ENCODE data around the gene MYCL. TPM values are rescaled to one million over a fixed set of nuclear protein-coding genes. Genes with fewer than 3 reads are reported as not detected.
A peak's percentile ranks its signal among the peaks of the same experiment; 100 is the strongest.

The MYCL gene
- total and polyA plus RNA-seq, 2 of the 4 experiments (the other 2 are of a cell fraction) = 0.72 to 0.87 TPM

DNA sequence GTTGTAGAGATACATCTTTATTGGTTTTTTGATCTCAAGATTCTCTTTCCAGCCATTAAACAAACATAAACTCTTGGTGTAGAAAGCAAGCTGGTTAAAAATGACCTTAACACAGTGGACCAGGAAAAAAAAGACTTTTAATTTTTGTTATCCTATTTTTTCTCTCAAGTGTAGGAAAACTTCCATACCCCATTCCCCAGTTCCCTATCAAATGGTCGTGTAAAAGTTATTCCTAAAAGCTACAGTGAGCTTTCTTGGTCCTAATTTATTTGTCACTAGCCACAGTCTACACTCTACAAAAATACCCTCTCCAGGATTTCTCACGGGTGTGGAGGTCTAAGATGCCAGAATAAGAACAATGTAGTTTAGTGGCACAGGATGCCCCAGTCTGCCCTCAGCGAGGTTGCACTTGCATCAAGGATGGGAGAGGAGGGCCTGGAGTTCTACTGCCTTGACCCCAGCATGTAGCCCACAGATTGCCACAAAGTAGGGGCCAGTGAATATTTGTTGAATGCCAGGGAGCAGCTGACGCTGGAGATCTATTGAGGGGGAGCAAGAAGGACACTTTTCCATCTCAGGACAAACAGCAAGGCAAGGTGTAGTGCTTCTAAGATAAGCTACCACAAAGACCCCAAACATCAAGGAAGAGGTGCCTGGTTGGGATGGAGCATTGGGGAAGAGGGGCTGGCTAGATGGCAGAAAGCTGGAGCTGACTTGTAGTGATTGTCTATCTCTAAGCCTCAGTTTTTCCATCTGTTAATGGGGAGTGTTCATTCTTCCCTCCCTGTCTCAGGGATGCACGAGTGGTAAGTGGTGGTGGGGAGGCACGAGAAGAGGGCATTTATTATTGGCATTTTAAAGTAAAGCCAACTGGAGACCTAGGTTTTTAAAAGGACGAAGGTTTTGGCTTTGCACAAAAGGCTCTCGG lies 1.8 kb downstream of the MYCL start:
- Histone ChIP-seq H3K9me3 (ENCODE audit: control insufficient read depth, insufficient read depth, low read length) (no peaks in the 10 kb centered on the region), H3K27me3 (ENCODE audit: control insufficient read depth, insufficient read depth, low read length) (peaks cover 22% of the 10 kb centered on the region), H4K20me1 (ENCODE audit: insufficient read depth, low read length) (peaks cover 7% of the 10 kb centered on the region; the same call in 1 of the 2 replicates), H2AFZ (replicated peaks; ENCODE audit: low read length, poor library complexity) (no peak overlapping the region), H2BK5ac (ENCODE audit: low read depth, low read length, poor library complexity, severe bottlenecking) (no peak overlapping the region), H2BK15ac (ENCODE audit: low read depth, low read length) (no peak overlapping the region), H3K18ac (ENCODE audit: low read depth, low read length) (no peak overlapping the region), H4K91ac (ENCODE audit: insufficient read depth, low read depth, low read length) (no peak overlapping the region), H3K4me1 (ENCODE audit: control insufficient read depth, insufficient read depth, low read length) (peaks cover 12% of the 10 kb centered on the region; the same call in 1 of the 2 replicates), H3K4ac (ENCODE audit: low read depth, low read length) (no peak overlapping the region), H3K9ac (ENCODE audit: low read depth, low read length) (no peak overlapping the region), H3K23ac (ENCODE audit: low read depth, low read length) (peak overlapping the region; percentile 48; the same call in 1 of the 2 replicates), H2BK120ac (ENCODE audit: low read depth, low read length) (no peak overlapping the region), H3K79me1 (ENCODE audit: low read depth in 1 of 2, low read length in 2 of 2) (no peaks in the 10 kb centered on the region), H2AK9ac (replicated peaks; ENCODE audit: low read depth, low read length, poor library complexity) (no peak overlapping the region), H4K5ac (ENCODE audit: low read depth, low read length) (no peak overlapping the region), H3K4me3 (ENCODE audit: insufficient read depth, low read depth, low read length) (no peak overlapping the region), H2BK20ac (ENCODE audit: low read depth, low read length) (no peak overlapping the region), H3K27ac (ENCODE audit: insufficient read depth, low read length) (no peak overlapping the region), H3K9me1 (ENCODE audit: insufficient read depth, low read length) (peaks cover 11% of the 10 kb centered on the region), H3K4me2 (ENCODE audit: low read depth, low read length) (no peak overlapping the region), H4K8ac (ENCODE audit: low read depth in 2 of 2, low read length in 2 of 2) (no peak overlapping the region), H2AK5ac (ENCODE audit: low read depth, low read length) (no peak overlapping the region), H3K14ac (replicated peaks; ENCODE audit: low read depth, low read length) (no peak overlapping the region), H3K36me3 (ENCODE audit: control insufficient read depth, insufficient read depth, low read length) (no peaks in the 10 kb centered on the region), H3K56ac (ENCODE audit: extremely low read depth, insufficient read depth, low read length) (no peak overlapping the region)
- BruUV-seq (replicated peaks) = no TSS peak
- TF ChIP-seq MXI1 (IDR thresholded peaks at IDR 0.05; ENCODE audit: borderline replicate concordance, low read depth, low read length) (no peak), RCOR1 (IDR thresholded peaks at IDR 0.05; ENCODE audit: insufficient replicate concordance, low read length) (no peak), SMC3 (IDR thresholded peaks at IDR 0.05; ENCODE audit: low read depth, low read length) (no peak), POLR2A (IDR thresholded peaks at IDR 0.05; ENCODE audit: low read depth, low read length) (no peak), RAD21 (IDR thresholded peaks at IDR 0.05; ENCODE audit: low read length) (no peak), FOS (IDR thresholded peaks at IDR 0.05; ENCODE audit: low read depth, low read length) (no peak), RFX5 (IDR thresholded peaks at IDR 0.05; ENCODE audit: low read depth, low read length) (no peak)
- TF ChIP-seq, protein P1, sequence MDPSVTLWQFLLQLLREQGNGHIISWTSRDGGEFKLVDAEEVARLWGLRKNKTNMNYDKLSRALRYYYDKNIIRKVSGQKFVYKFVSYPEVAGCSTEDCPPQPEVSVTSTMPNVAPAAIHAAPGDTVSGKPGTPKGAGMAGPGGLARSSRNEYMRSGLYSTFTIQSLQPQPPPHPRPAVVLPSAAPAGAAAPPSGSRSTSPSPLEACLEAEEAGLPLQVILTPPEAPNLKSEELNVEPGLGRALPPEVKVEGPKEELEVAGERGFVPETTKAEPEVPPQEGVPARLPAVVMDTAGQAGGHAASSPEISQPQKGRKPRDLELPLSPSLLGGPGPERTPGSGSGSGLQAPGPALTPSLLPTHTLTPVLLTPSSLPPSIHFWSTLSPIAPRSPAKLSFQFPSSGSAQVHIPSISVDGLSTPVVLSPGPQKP (IDR thresholded peaks at IDR 0.05; ENCODE audit: borderline replicate concordance, low read depth, low read length) = no peak
- ChIA-PET CTCF (interaction anchor here (1.0 kb wide), 1 partner anchor 20 kb away, joined by 3 read pairs; no protein-coding TSS in a partner anchor), POLR2A (ENCODE audit: unreplicated experiment) (no interaction called here)
- WGBS, 2 experiments (ENCODE audit: extremely low coverage in 2 of 2, insufficient read length in 1 of 2) = no CpG with 5 or more reads among the region's 8 CpGs
- dilution Hi-C loops (cut with HindIII; ENCODE audit: low sequenced_read_pairs, unreplicated experiment) = no loop called here
- intact Hi-C loops (cut with micrococcal nuclease) = loop anchor here (2.0 to 5.0 kb wide), 2 partner anchors 53 to 72 kb away; no protein-coding TSS in a partner anchor
- in situ Hi-C loops (cut with MboI; ENCODE audit: low sequenced_read_pairs) = loop anchor here (5.0 kb wide), 1 partner anchor 68 kb away; no protein-coding TSS in a partner anchor
- ATAC-seq (ENCODE audit: low read depth) (no peak), DNase-seq (no peak)

Data from IMR-90 (cell line).